22Rv1 (cell line): Measurements from ENCODE around the gene HDGFL3.

Source experiments
- CTCF ChIP-seq: fragments of 450-650 bp; IDR thresholded peaks from 2 replicates; pipeline ENCODE4 v1.5.1; 2017; ENCODE audit warnings: mild to moderate bottlenecking
- ZFX ChIP-seq: fragments of 450-650 bp; IDR thresholded peaks from 2 replicates; pipeline ENCODE4 v1.6.1; 2017; ENCODE audit warnings: antibody characterized with exemption, borderline replicate concordance

GRCh38 chr15:83081256-83082014 lies 126.2 kb downstream of the HDGFL3 start:
- TF ChIP-seq CTCF (no peak), ZFX (no peak)
